Ishikawa (cell line): ENCODE results near the gene C19orf47.
A peak's percentile ranks its signal among the peaks of the same experiment; 100 is the strongest.

Source experiments
- CEBPB ChIP-seq: IDR thresholded peaks from 2 replicates; pipeline ENCODE4 v1.6.1; 2012
- CREB1 ChIP-seq: IDR thresholded peaks from 2 replicates; pipeline ENCODE4 v1.6.1; 2012; ENCODE audit warnings: low read depth
- EGR1 ChIP-seq: IDR thresholded peaks from 2 replicates; pipeline ENCODE4 v1.6.1; 2012
- EP300 ChIP-seq: IDR thresholded peaks from 2 replicates; pipeline ENCODE4 v1.6.1; 2012; ENCODE audit warnings: borderline replicate concordance
- FOXM1 ChIP-seq: IDR thresholded peaks from 2 replicates; pipeline ENCODE4 v1.6.1; 2012; ENCODE audit warnings: low read depth, borderline replicate concordance
- NFIC ChIP-seq: IDR thresholded peaks from 2 replicates; pipeline ENCODE4 v1.6.1; 2012
- RAD21 ChIP-seq: IDR thresholded peaks from 2 replicates; pipeline ENCODE4 v1.6.1; 2012; ENCODE audit warnings: low read depth
- TAF1 ChIP-seq: IDR thresholded peaks from 2 replicates; pipeline ENCODE4 v1.6.1; 2012; ENCODE audit warnings: low read depth, mild to moderate bottlenecking
- TCF12 ChIP-seq: IDR thresholded peaks from 2 replicates; pipeline ENCODE4 v1.6.1; 2012; ENCODE audit warnings: low read depth
- TEAD4 ChIP-seq: IDR thresholded peaks from 2 replicates; pipeline ENCODE4 v1.6.1; 2012
- YY1 ChIP-seq: IDR thresholded peaks from 2 replicates; pipeline ENCODE4 v1.6.1; 2012; ENCODE audit warnings: low read depth
- ZBTB7A ChIP-seq: IDR thresholded peaks from 2 replicates; pipeline ENCODE4 v1.6.1; 2012; ENCODE audit warnings: low read depth
- TF ChIP-seq, protein P1 (sequence below): IDR thresholded peaks from 2 replicates; pipeline ENCODE4 v1.6.1; 2012; ENCODE audit warnings: low read depth, mild to moderate bottlenecking
- TF ChIP-seq, protein P2 (sequence below): IDR thresholded peaks from 2 replicates; pipeline ENCODE4 v1.6.1; 2012
- TF ChIP-seq, protein P3 (sequence below): IDR thresholded peaks from 2 replicates; pipeline ENCODE4 v1.6.1; 2012

Gene C19orf47, protein sequence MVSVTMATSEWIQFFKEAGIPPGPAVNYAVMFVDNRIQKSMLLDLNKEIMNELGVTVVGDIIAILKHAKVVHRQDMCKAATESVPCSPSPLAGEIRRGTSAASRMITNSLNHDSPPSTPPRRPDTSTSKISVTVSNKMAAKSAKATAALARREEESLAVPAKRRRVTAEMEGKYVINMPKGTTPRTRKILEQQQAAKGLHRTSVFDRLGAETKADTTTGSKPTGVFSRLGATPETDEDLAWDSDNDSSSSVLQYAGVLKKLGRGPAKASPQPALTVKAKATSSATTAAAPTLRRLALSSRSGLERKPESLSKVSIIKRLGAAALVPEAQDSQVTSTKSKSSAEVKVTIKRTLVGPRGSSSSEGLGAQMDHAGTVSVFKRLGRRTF

DNA sequence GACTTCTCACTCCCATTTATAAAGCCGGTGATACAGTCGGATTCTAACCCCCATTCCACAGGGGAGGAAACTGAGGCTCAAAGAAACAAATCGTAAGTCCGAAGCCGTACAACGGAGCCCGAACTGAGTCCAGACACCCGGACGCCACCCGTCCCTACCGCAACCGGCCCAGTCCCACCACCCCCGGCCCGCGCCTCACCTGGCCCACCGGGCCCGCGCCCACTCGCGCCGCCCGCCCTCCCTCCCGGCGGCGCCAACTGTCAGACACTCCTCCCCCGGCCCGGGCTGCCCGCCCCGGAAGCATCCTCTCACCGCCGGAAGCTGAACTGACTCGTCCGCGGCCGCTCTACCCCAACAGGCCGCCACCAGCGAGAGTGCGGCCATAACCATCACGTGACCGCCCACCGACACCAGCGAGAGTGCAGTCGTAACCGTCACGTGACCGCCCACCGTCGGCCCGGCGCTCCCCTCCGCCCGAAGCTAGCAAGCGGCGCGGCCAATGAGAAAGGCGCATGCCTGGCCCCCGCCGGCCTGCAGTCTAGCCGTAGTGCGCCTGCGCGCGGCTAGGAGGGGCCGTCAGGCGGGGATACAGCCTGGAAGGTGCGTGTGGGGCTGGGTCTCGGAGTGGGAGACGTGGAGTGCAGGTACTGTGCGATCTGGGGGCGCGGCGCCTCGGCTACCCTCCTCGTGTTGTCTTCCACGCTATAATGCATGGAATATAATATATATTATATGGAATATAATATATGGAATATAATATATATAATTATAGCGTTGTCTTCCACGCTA is at the start of gene C19orf47, which contains the start of gene PLD3:
TSS of gene C19orf47 (minus strand) at position 273 of the 789 bp plus-strand sequence. CDS start 6,540 bp downstream, outside the sequence.
TSS of gene PLD3 (plus strand) at position 571 of the 789 bp plus-strand sequence. CDS start 17,789 bp downstream, outside the sequence.
- TF ChIP-seq, protein P1, sequence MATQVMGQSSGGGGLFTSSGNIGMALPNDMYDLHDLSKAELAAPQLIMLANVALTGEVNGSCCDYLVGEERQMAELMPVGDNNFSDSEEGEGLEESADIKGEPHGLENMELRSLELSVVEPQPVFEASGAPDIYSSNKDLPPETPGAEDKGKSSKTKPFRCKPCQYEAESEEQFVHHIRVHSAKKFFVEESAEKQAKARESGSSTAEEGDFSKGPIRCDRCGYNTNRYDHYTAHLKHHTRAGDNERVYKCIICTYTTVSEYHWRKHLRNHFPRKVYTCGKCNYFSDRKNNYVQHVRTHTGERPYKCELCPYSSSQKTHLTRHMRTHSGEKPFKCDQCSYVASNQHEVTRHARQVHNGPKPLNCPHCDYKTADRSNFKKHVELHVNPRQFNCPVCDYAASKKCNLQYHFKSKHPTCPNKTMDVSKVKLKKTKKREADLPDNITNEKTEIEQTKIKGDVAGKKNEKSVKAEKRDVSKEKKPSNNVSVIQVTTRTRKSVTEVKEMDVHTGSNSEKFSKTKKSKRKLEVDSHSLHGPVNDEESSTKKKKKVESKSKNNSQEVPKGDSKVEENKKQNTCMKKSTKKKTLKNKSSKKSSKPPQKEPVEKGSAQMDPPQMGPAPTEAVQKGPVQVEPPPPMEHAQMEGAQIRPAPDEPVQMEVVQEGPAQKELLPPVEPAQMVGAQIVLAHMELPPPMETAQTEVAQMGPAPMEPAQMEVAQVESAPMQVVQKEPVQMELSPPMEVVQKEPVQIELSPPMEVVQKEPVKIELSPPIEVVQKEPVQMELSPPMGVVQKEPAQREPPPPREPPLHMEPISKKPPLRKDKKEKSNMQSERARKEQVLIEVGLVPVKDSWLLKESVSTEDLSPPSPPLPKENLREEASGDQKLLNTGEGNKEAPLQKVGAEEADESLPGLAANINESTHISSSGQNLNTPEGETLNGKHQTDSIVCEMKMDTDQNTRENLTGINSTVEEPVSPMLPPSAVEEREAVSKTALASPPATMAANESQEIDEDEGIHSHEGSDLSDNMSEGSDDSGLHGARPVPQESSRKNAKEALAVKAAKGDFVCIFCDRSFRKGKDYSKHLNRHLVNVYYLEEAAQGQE = no peak
- TF ChIP-seq EGR1 (peak; percentile 37), YY1 (peak; percentile 94), NFIC (no peak), TAF1 (peak; percentile 74), FOXM1 (no peak), ZBTB7A (peak; percentile 86), CEBPB (no peak; the same call in 1 of the 2 replicates), TCF12 (peak; percentile 73), CREB1 (peak; percentile 53; the same call in 1 of the 2 replicates), EP300 (peak; percentile 46; the same call in 1 of the 2 replicates)
- TF ChIP-seq, protein P2, sequence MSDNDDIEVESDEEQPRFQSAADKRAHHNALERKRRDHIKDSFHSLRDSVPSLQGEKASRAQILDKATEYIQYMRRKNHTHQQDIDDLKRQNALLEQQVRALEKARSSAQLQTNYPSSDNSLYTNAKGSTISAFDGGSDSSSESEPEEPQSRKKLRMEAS = peak; percentile 85
- TF ChIP-seq, protein P3, sequence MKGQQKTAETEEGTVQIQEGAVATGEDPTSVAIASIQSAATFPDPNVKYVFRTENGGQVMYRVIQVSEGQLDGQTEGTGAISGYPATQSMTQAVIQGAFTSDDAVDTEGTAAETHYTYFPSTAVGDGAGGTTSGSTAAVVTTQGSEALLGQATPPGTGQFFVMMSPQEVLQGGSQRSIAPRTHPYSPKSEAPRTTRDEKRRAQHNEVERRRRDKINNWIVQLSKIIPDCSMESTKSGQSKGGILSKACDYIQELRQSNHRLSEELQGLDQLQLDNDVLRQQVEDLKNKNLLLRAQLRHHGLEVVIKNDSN = peak; percentile 100

DNA sequence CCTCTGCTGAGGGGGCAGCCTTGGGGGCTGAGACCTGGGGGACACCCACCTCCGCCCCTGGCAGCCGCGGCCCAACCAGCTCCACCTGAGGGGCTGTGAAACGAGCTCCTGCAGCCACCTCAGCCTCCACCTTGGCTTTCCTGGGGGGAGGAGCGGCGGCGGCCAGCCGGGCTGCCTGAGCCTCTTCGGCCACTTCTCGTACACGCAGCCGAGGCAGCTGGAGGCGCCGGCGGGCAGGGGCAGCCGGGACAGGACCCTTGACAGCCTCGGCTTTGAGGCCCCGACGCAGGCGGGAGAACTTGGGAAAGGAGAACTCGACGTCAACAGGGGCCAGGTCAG is 49.3 kb upstream of the C19orf47 start:
- TF ChIP-seq, protein P1 = no peak
- TF ChIP-seq, protein P2 = no peak
- TF ChIP-seq NFIC = no peak
- TF ChIP-seq TAF1 = no peak
- TF ChIP-seq EP300 = no peak
- no peak for TF ChIP-seq FOXM1
- no peak for TF ChIP-seq TEAD4

DNA sequence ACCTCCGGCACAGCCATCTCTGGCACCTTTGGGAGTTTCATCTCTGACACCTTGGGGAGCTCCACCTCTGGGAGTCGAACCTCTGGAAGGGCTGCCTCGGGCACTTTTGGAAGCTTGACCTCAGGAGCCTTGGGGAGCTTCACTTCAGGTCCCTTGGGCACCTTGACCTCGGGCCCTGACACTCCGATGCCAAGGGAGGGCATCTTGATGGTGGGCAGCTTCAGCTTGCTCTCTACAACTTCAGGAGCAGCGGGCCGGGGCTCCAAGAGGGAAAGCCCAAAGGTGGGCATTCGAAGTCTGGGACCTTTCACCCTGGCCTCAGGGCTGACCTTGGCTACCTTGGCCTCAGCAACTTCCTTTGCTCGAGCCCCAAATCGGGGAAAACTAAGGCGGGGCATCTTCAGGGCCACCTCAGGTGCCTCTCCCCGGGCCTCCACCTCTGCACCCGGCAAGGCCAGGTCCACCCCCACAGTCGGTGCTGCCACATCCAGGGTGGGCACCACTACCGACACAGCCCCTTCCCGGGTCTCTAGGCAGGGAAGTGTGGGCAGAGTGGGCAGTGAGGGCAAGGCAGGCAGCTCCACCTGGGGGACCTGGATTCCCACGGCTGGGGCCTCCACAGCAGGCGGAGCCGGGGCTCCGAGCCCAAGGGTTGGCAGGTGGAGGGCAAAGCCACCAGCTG is 48.8 kb upstream of the C19orf47 start:
- TF ChIP-seq CREB1 = no peak
- TF ChIP-seq, protein P2 = no peak
- TF ChIP-seq TEAD4 = no peak
- TF ChIP-seq NFIC = no peak
- TF ChIP-seq TCF12 = no peak
- TF ChIP-seq EP300 = no peak
- no peak for TF ChIP-seq ZBTB7A
- TF ChIP-seq EGR1 = no peak
- TF ChIP-seq FOXM1 = no peak
- TF ChIP-seq RAD21 = no peak
- TF ChIP-seq TAF1 = no peak
- no peak for TF ChIP-seq YY1
- TF ChIP-seq CEBPB = no peak
- TF ChIP-seq, protein P1 = no peak
- TF ChIP-seq, protein P3 = no peak
